RCC 7860 (cell line): Measurements from ENCODE around the gene MOV10.
"Not testable (repeated sequence)": the region's sequence is repeated elsewhere in the genome, so short reads cannot be mapped to it uniquely, and the experiment has no call there.

ENCODE experiments used
- DNase-seq: peaks from one replicate; pipeline ENCODE4 v3.0.0-alpha.2; 2015; ENCODE audit warnings: low spot score
- FAIRE-seq: peaks from 2 replicates; lab custom pipeline; 2012; peaks lifted over from hg19 to GRCh38; lab: Jason Lieb, UNC

Gene MOV10

DNA sequence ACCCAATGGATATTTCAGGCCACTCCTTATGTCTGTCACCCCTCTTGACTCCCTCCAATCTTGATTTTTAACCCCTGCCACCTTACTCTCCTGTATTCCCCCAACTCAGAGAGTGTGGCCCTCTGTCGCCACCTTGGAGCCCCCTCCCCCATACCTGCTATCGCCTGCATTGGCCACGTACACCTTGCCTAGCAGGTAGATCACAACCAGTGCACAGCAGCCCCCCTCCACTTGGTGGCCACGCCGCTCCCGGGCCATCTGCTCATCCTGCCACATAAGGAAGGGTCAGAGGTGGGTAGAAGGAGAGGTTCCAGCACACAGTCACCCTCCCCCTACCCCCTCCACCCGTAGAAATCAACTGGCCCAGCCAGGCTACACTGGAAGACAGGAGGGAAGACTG is 37.7 kb downstream of the MOV10 start:
- FAIRE-seq (no peak), DNase-seq (no peak)

DNA sequence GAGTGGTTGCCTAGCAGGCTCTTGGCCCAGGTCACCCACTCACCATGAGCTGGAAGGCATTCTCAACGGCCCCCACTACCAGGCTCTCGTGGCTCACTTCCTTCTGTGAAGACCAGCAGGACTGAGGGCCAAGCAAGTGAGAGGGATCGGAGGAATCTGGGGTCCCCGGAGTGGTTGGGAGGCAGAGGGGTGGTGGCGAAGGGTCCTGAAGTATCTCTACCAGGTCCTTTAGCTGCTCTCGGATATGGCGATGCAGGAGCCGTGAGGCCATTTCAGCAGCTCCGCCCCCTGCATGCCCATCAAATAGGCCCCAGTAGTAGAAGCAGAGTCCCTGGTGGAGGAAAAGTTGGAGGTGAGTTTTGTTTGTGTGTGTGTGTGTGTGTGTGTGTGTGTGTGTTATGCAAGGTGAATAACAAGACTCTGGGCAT is 38.3 kb downstream of the MOV10 start:
- DNase-seq (no peak), FAIRE-seq (no peak)

- no peak for FAIRE-seq
- DNase-seq = no peak
These were observed 39.2 kb downstream of the MOV10 start for GRCh38 chr1:112713466-112714312.

- no peak for DNase-seq
- no peak for FAIRE-seq
These were observed 40.1 kb downstream of the MOV10 start for GRCh38 chr1:112714313-112715263.

GRCh38 chr1:112715264-112716053 is 41.0 kb downstream of the MOV10 start, which contains the start of gene PPM1J:
PPM1J (minus strand) TSS chr1:112715332; CDS start chr1:112715301, 31 bp downstream.
- no peak for FAIRE-seq
- peak; percentile 79 for DNase-seq

DNA sequence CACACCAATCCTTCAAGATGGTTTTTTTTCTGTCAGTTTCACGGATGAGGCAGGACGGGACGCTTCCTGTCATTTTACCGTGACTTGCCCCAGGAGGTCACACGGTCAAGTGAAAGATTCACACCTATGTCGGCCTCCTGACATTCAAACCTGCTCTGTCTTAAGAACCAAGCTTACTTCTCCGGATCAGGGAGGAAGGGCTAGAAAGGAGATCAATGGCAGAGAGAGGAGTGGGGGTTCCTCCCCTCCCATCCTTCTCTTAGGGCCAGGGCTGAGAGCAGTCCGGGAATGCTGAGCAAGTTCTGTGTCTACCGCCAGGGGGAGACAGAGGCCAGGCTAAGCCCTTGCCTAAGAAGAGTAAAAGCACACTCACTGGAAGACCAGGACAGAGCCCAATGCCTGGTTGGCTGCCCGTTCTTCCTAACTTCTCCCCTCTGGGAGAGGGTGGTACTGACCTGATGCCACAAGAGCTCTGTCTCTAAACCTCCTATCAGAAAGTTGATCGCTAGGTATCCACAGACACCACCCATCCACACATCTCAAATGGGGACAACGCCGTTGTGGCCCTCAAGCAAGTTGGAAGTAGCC is 41.8 kb downstream of the MOV10 start:
- no peak for FAIRE-seq

GRCh38 chr1:112717263-112717873 is 42.9 kb downstream of the MOV10 start:
- FAIRE-seq = no peak
- DNase-seq = no peak

More for the DNA sequence above, 41.8 kb downstream of the MOV10 start:
- peak; percentile 75 for DNase-seq

GRCh38 chr1:112718691-112719418 is 44.4 kb downstream of the MOV10 start:
- no peak for FAIRE-seq
- peak; percentile 59 for DNase-seq

DNA sequence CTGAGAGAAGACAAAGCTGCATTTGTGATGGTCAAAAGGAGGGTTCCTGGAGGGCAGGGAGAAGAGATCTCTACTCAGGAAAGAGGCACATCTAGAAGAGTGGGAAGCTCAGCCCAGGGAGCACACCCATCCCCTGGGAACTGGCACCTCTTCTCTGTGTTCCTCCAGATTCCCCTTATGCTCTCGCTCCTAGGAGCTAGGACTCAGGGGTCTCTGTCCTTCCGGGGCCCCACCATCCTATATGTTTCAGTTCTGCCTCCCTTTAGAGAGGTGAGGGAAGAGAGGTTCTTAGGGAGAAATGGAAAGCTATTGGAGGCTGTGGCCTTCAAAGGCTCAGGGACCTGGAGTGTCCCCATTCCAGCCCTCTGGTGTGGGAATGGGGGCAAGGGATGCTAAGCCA is 45.2 kb downstream of the MOV10 start:
- FAIRE-seq (no peak), DNase-seq (no peak)

GRCh38 chr1:112720800-112721199 is 46.3 kb downstream of the MOV10 start:
- FAIRE-seq (no peak), DNase-seq (no peak)

DNA sequence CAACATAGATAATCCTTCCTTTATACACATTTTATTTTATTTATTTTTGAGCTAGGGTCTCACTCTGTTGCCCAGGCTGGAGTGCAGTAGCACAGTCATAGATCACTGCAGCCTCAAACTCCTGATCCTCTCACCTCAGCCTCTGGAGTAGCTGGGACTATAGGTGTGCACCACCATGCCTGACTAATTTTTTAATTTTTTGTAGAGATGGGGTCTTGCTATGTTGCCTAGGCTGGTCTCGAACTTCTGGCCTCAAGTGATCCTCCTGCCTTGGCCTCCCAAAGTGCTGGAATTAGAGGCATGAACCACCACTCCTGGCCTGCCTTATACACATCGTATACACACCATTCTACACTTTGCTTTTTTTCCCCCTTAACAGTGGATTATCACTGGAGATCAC is 46.8 kb downstream of the MOV10 start:
- not testable (repeated sequence) for FAIRE-seq, DNase-seq

GRCh38 chr1:112721966-112722524 is 47.6 kb downstream of the MOV10 start:
- DNase-seq (no peak), FAIRE-seq (no peak)

DNA sequence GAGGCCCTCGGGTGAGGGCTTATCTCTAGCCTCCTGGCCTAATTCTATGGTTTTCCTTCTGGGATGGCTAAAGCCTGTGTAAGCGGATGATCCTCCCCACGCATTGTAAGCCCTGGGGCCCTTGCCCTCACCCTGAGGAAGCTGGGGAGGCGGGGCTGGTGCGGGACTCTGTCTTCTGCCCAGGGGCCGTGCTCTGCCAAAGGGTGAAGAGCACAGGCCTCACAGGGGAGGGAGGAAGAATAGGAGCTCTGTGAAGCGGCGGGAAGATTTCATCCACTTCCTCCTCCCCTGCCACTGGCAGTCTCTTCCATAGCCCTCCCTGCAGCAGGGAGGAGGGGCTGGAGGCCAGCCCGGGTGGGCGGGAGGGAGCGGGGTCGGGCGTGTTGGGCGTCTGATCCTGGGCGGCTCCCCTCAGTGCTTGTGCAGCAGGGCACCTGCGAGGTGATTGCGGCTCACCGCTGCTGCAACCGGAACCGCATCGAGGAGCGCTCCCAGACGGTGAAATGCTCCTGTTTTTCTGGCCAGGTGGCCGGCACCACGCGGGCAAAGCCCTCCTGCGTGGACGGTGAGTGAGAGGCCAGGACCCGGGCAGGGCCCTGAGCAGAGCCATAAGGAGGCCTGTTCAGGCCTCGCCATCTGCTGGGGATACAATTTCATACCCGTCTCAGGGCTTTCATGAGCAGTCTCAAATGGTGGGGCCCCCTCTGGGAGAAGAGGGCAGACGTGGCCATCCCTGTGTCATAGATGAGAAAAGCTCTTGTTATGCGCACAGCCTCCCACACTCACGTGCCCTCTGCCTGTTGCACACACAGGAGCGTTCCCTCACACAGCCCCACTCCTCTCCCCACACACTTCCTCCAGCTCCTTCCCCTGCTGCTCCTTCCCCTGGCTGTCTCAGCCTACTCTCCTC is 48.4 kb downstream of the MOV10 start:
- FAIRE-seq (no peak), DNase-seq (no peak)

DNA sequence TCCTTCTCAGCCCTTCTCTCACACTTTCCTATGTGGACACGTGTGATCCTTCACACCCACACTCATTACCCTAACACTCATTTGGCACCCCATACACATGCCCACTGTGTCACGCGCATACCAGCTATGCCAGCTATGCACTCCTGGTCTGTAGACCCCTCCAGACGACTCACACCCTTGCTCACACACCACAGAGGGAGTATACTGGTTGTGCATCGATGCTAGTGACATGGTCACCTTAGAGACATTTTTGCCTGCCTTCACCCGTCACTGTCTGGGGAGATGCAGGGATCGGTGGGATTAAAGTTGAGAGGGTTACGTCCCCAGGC is 49.0 kb downstream of the MOV10 start:
- DNase-seq = no peak
- FAIRE-seq = no peak

DNA sequence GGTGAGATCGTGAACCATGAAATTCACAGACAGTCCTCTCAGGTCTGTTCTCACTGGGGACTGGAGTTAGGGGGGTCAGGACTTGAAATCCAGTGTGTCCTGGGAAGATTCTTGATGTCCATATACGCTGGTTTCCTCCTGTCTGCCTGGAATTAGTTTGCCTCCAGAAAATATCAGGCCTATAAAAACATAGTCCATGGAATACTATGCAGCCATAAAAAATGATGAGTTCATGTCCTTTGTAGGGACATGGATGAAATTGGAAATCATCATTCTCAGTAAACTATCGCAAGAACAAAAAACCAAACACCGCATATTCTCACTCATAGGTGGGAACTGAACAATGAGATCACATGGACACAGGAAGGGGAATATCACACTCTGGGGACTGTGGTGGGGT is 49.8 kb downstream of the MOV10 start:
- not testable (repeated sequence) for FAIRE-seq, DNase-seq

DNA sequence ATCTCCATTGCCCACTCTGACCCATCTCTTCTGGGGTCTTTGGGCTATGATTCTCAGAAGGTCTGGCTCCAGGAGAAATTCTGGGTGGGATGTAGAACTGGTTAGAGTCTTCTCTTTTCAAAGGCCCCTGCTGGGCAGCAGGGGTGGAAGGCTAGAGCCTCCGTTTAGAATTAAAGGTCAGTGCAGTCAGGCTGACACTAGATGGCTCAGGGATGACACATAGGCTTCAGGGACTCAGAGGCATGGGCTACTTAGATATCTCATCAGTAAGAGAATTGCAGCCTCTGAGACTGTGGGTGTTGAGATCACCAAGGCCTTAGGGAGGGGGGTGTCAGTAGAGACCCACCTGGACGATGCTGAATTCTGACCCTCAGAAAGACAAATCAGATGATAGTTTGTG is 53.3 kb downstream of the MOV10 start:
- DNase-seq (peak; percentile 48), FAIRE-seq (no peak)

GRCh38 chr1:112728306-112728971 is 54.0 kb downstream of the MOV10 start:
- not testable (repeated sequence) for FAIRE-seq, DNase-seq
